HG02759 (cell line): ENCODE results near the gene DNAH11.

Source experiments
- ATAC-seq: cut with Tn5 transposase; IDR thresholded peaks from one replicate; pipeline ENCODE4 v1.9.1; 2021; ENCODE audit warnings: mild to moderate bottlenecking, moderate library complexity; ENCODE audit not compliant: unreplicated experiment

Gene DNAH11

DNA sequence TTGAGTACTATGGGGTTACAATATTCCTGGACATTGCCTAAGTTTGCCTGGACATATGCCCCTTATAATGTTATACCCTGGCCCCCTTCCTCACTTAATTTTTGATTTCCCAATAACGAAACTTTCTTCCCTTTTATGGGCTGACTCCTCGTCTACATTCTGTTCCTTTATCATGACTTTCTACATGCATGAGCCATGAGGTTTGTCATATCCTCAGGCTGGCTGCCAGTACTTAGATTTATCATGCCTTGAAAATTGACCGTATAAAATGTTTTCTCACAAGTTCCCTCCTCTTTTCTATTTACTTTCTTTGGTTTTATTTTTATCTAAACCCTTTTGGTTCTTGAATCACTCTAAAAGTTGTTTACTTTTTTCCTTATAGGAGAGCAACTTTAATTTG is 4.7 kb downstream of the DNAH11 start:
- ATAC-seq: no peak

- ATAC-seq: no peak
Measured at GRCh38 chr7:21548491-21548890, 5.7 kb downstream of the DNAH11 start.

GRCh38 chr7:21550076-21550475 is 7.2 kb downstream of the DNAH11 start:
- no peak for ATAC-seq

DNA sequence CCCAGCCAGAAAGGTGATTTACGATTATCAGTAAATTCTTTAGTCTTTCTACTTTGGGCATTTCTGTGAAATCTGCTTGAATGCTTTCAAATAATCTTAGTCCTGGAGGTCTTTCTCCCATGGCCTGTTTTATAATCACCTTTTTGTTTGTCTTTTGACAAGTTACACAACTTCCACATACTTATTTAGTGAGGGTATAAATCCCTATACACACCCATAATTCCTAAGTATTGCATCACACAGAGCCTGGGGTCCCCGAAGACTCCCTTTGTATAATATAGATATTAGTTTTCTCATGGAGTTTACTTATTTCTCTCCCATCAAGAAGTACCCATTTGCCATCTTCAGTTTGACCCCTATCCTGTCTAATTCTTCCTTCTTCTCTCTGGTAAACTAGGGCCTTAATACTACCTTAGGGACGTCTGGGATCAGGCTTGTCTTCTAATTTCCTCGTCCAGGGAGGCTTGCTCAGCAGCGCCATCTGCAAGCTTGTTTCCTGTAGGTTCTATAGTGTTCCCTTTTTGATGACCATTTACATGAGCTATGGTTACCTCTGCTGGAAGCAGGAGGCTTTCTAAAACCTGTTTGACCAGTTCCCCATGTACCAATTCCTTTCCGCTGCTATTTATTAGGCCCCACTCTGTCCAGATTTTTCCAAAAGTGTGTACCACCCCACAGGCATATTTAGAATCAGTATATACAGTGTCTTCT is 8.1 kb downstream of the DNAH11 start:
- ATAC-seq: no peak

DNA sequence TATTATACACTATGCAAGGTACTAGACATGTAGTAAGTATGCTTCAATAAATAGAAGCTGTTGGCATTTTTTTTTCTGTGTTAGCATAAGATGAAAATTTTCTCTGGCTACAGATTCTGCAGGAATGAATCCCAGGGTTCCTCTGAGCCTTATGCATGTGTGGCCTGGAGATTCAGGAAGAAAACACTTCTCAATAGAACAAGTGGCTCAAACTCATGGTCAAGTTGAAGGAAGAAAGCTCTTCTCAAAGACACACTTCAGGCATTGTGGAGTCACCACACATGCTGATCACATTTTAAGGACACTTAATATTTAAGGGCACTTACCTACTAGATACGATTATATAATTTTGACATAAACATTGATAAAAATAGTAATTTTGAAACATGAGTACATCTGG is 19.5 kb downstream of the DNAH11 start:
- ATAC-seq: no peak

DNA sequence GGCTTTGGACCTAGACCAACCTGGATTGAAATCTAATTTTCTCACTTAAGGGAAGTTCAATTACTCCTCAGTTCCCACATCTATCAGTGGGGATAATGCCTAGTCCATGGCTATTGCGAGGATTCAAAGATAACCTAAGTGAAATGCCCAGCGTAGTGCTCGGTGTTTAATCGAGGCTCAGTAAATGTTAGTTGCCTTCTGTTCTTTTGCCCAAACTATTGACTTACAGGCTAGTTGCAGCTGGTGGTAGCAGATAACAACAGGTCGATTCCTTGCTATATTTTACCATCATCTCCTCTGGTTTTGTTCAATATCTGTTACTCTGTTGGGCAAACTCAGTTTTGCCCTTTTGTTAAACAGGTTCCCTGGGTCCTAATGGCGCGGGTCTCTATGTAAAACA is 22.8 kb downstream of the DNAH11 start:
- ATAC-seq: no peak

DNA sequence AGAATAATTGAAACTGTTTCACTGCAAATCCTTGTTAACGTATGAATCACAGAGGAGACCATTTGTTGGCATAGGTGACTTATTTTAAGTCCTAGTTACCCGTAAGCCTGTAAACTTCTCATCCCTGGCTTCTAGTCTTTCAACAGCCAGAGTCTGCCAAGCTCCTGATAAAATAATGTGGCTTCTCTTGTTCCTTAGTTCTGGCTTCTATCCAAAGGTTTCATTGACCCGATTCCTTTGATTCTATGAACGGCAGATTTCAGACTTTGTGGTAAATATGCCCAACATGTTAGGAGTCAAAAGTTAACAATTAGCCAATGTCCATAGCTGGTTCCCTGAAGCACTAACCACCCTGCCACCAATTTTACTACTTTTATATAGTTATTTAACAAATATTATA is 23.3 kb downstream of the DNAH11 start:
- no peak for ATAC-seq

GRCh38 chr7:21568762-21569161 is 25.9 kb downstream of the DNAH11 start:
- no peak for ATAC-seq

GRCh38 chr7:21572331-21573313 is 29.8 kb downstream of the DNAH11 start:
- no peak for ATAC-seq

DNA sequence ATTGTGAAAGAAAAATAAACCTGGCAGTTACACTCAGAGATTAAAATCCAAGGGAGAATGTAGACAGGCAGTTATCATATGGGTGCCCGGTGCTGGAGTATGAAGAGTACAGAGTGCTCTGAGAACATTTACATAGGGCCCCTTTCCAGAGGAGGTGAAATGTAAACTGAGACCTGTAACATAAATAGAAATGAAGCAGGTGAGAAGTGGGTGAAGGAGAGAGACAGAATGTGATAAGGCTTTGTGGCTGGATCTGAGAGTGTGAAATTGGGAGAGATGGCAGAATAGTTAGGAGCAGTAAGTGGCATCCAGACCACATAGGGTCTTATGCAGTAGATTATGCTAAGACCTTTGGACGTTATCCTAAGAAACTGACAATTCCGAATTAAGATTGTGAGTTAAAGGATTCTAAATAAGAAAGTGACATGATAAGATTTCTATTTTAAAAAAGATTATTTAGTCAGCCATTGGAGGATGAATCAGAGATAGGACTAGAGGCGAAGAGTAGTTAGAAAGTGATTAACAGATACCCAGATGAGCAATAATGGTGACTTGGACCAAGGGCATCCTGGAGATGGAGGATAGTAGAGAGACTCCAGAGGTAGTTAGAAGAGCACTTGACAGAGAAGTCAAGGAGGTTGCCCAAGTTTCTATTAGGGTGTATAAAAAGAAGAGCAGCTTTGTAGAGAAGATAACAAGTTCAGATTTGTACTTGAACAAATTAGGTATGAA is 36.7 kb downstream of the DNAH11 start:
- ATAC-seq: no peak

DNA sequence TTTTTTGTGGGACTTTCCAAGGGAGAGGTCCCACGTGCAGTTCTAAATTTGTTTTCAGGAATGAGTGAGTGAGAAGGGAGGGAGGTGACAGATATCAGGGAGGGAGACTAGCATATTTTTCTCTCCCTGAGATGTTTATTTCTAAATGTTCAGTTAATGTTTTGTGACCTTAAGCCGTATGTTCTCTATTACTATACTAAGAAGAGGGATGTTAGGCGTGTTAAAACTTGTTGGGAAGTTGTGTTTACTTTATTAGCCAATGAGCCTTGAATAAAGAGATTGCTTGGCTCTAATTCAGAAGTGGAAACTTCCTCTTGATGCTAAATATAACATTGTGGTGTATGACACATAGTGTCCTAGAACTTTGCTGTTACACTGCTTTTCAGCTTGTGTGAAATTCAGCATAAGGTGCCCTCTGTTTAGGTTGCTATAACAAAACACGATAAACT is 37.3 kb downstream of the DNAH11 start:
- no peak for ATAC-seq

- no peak for ATAC-seq
Measured at GRCh38 chr7:21585070-21585724, 42.4 kb downstream of the DNAH11 start.

GRCh38 chr7:21587139-21587784 is 44.4 kb downstream of the DNAH11 start:
- ATAC-seq: no peak

GRCh38 chr7:21596801-21597200 is 54.0 kb downstream of the DNAH11 start:
- no peak for ATAC-seq

GRCh38 chr7:21603462-21603861 is 60.6 kb downstream of the DNAH11 start:
- no peak for ATAC-seq

DNA sequence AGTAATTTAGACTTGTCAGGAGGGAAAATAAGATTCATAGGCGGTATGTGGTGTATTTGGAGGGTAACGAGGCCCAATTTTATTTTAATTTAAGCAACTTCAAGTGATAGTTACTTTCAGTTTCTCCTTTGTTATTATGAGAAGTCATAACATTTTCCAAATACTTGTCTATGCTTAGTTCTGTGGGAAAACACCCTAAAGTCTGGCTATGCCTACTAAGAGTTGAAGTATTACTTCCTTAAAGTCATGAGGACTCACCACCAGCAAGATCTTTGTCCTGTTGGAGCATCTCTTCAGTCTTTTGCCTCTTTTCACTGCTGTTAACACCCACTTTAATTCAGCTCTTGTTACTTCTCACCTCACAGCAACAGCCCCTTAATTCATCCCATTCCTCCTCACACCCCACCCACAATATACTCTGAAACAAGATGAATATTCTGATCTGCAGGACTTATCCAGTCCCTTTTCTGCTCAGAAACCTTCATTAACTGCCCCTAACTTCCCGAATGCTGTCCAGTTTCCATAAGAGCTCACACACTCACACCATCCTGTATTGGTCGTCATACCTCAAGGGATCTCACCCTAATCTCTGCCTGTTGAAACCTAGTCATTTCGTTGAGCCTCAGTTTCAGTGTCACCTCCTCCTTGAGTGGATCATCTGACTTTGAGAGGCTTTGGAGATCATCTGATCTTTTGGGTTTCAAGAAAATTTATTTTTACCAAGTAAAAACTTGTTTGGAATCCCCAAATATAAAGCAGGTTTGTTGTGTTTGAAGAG is 61.3 kb downstream of the DNAH11 start:
- no peak for ATAC-seq

DNA sequence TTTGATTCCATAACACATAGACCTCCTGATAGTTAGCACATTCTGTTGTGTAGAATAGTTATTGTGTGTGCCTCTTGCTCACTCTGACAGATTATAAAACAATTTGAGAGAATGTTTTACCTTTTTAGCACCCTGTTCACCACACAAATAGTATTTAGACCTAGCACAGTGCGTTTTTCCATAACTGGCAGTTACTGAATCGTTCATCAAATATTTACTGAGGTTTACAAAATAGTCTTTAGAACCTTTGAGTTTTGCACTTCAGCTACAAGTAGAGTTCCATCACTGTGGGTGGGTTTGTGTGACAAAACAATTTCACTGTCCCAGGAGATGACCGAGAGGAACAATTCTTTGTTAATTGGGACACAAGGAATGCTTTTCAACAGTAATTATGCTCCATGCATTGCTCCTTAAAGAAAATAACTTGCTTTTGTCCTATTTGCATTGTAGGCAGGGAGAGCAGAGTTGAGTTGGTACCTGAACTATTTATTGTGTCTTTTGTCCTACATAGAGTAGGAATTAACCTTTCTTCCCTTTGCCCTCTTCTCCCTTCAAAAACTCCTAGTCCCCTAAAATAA is 62.3 kb downstream of the DNAH11 start:
- ATAC-seq: no peak

DNA sequence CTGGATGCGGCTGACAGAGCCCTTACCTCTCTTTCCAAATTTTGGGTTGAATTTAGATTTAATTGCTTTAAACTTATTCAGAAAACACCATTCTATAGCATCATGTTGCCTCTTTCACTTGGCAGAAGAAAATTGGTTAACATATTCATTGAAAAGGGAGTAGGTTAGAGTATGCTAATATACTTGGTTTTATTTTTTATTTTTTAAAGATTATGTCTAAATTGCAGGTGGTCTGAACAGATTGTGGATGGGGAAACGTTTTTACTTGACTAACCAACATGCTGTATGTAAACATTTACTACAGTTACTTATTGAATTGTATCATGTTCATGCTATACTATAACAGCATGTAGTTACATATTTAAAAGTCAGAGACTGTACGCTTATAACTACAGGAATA is 65.6 kb downstream of the DNAH11 start:
- no peak for ATAC-seq

- no peak for ATAC-seq
Measured at GRCh38 chr7:21611129-21611528, 68.3 kb downstream of the DNAH11 start.
